Esophagus muscularis mucosa (tissue), 3 donors: ENCODE results near the gene TPM3.

ENCODE experiments used
- CTCF ChIP-seq, 3 experiments: fragments of 200-600 bp in 2 of 3; fragments of 450-650 bp in 1 of 3; sonication (generic) in 2 of 3; IDR thresholded peaks; one replicate each; pipeline ENCODE4 v1.5.1; 2017 to 2019; ENCODE audit warnings: antibody characterized with exemption in 3 of 3, mild to moderate bottlenecking in 2 of 3, moderate library complexity in 1 of 3
- POLR2A ChIP-seq: fragments of 450-650 bp; IDR thresholded peaks from one replicate; pipeline ENCODE4 v1.6.1; 2017; ENCODE audit warnings: antibody characterized with exemption, moderate library complexity, mild to moderate bottlenecking, low read depth

- TF ChIP-seq POLR2A: peak; percentile 38
- no peak for TF ChIP-seq CTCF (IDR thresholded peaks at IDR 0.05)
Observed at GRCh38 chr1:154220071-154220969, 28.4 kb upstream of the TPM3 start, which contains the start of gene UBAP2L.
